IPS-18c (cell line): Measurements from ENCODE around the gene BNC2.

Experiments used
- H3K4me3 ChIP-seq: 2 replicates; pipeline ENCODE4 v1.7.0; 2013; ENCODE audit warnings: low read depth, mild to moderate bottlenecking, low read length, moderate library complexity; ENCODE audit not compliant: insufficient read depth
- H3K9me3 ChIP-seq: one replicate; pipeline ENCODE4 v1.6.1; 2013; ENCODE audit warnings: mild to moderate bottlenecking, low read length, moderate library complexity; ENCODE audit not compliant: control insufficient read depth, insufficient read depth

BNC2 gene

GRCh38 chr9:16794871-16795639 lies 75.4 kb downstream of the BNC2 start:
- no peaks in the 10 kb centered on the region for H3K9me3 ChIP-seq
- no peak overlapping the region for H3K4me3 ChIP-seq

DNA sequence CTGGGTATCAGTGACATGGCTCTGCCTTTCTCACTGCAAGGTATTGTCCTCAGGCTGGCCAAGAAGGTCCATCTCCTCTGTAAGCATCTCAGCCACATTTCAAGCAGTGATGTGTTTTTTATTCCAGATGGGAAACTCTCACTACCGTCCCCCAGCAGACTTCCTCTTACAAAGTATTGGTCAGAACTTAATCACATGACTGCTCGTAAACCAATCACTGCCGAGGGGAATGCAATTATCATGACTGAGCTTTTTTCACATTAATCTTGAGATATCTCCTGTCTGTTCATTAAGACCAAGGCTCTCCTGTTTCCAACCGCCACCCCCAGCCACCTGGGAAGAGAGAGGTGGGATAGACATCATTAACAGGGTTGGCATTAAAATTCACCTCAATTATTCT lies 76.4 kb downstream of the BNC2 start:
- Histone ChIP-seq H3K9me3 (no peaks in the 10 kb centered on the region), H3K4me3 (no peak overlapping the region)

DNA sequence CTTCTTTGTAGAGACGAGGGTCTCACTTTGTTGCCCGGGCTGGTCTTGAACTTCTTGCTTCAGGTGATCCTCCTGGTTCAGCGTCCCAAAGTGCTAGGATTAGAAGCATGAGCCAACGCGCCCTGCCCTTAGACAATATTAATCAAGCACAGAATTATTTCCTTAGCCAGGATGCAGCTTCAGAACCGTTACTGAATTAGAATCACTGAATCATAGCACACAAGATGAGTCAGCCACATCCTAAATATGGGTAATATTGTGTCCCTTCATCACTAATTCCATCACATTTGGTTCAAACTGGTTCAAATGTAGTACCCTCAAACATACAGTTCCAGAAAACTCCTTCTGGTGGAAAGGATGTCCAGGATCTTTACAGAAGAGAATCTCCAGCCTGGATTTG lies 82.7 kb downstream of the BNC2 start:
- no peak overlapping the region for H3K4me3 ChIP-seq
- no peaks in the 10 kb centered on the region for H3K9me3 ChIP-seq

DNA sequence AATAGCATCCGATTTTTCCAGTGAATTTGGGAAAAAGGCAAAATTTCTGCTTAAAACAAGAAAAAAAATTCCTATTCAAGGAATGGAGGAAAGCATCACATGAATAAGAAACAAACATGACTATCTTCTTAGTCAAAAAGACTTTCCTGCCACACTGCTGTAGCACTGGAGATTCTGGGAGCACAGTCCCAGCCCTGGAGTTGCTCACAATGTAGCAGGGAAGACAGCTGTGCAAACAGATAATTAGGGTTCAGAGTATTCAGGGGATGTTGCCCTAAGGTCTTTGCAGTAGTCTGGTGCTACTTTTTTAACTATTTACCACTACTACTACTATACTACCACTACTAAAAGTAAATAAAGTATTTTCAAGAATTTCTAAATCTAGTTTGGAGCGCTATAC lies 86.5 kb downstream of the BNC2 start:
- Histone ChIP-seq H3K4me3 (no peak overlapping the region), H3K9me3 (no peaks in the 10 kb centered on the region)

GRCh38 chr9:16782490-16782889 lies 88.0 kb downstream of the BNC2 start:
- no peak overlapping the region for H3K4me3 ChIP-seq

DNA sequence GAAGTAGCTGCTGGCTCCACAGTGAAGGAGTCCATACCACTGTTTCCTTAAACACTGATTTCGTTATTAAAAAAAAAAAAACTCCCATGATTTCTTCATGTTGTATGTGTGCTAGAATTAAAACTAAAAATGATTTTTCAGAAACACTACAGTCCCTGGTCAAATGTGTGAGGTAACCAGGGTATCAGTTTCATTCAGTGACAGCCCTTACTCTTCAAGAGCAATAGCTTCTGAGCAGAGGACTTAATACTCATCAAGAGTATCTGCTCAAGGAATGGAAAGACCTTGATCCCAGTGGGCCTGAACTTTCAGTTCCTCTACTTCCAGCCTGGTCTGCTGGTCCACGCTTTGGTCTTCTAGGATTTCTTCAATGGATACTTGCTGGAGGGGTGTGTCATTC lies 95.1 kb downstream of the BNC2 start:
- no peak overlapping the region for H3K4me3 ChIP-seq
- no peaks in the 10 kb centered on the region for H3K9me3 ChIP-seq

More at GRCh38 chr9:16782490-16782889, 88.0 kb downstream of the BNC2 start:
- no peaks in the 10 kb centered on the region for H3K9me3 ChIP-seq

DNA sequence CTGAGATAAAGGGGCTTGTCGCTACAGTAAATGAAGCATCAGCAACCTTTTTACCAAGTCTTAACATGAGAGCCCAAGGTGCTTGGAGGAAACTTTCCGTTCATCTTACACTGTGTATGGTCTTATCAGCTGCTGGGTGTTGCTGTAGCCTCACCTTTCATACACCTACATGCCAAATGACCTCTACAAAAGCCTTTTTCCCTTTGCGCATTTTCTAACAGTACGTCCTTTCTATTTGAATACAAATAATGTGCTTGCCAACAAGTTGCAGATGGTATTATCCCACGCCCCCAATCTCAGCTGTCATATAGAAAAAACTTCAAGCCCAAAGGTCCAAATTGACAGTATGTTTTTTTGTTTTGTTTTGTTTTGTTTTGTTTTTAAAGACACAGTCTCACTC lies 96.9 kb downstream of the BNC2 start:
- no peaks in the 10 kb centered on the region for H3K9me3 ChIP-seq
- no peak overlapping the region for H3K4me3 ChIP-seq

GRCh38 chr9:16773116-16773515 lies 97.4 kb downstream of the BNC2 start:
- H3K4me3 ChIP-seq = no peak overlapping the region
- H3K9me3 ChIP-seq = no peaks in the 10 kb centered on the region

GRCh38 chr9:16771356-16771755 lies 99.1 kb downstream of the BNC2 start:
- Histone ChIP-seq H3K4me3 (no peak overlapping the region), H3K9me3 (no peaks in the 10 kb centered on the region)

GRCh38 chr9:16769291-16769690 lies 101.2 kb downstream of the BNC2 start:
- no peaks in the 10 kb centered on the region for H3K9me3 ChIP-seq
- H3K4me3 ChIP-seq = no peak overlapping the region

DNA sequence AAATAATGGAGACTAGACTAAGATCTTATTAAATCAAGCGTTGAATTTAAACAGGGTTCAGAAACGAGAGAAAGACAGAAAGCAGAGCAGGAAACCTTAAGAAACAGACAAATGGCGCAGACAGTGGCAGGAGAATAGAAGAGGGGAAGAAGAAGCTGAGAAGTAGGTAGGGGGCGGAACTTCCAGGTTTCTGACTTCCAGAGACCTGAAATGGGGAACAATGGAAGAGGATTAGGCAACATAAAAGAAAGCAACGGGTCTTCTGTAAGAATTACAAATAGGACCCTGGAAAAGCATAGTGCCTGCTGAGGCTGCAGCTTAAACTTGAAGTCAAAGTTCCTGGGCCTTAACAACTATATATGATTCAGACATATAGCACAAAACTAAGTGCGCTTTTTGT lies 101.7 kb downstream of the BNC2 start:
- Histone ChIP-seq H3K9me3 (no peaks in the 10 kb centered on the region), H3K4me3 (no peak overlapping the region)

- no peak overlapping the region for H3K4me3 ChIP-seq
- H3K9me3 ChIP-seq = no peaks in the 10 kb centered on the region
Measured at GRCh38 chr9:16767366-16767765, 103.1 kb downstream of the BNC2 start.

DNA sequence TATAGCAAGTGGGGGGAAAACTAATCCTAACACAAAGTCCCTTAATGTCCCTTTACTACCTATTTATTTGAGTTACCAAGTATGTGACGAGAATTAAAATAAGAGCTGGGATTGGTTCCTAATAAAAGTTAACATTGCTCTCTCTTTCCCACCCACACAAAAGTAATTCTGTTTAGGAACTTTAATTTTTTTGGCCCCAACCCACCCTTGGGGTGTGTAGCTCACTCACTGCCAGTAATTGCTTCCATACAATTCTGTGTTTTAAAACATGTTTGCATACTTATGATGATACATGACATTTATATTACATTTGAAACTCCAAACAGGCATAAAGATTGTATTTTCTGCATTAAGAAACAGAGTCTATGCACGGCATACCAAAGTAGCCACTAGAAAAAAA lies 106.5 kb downstream of the BNC2 start:
- no peaks in the 10 kb centered on the region for H3K9me3 ChIP-seq

DNA sequence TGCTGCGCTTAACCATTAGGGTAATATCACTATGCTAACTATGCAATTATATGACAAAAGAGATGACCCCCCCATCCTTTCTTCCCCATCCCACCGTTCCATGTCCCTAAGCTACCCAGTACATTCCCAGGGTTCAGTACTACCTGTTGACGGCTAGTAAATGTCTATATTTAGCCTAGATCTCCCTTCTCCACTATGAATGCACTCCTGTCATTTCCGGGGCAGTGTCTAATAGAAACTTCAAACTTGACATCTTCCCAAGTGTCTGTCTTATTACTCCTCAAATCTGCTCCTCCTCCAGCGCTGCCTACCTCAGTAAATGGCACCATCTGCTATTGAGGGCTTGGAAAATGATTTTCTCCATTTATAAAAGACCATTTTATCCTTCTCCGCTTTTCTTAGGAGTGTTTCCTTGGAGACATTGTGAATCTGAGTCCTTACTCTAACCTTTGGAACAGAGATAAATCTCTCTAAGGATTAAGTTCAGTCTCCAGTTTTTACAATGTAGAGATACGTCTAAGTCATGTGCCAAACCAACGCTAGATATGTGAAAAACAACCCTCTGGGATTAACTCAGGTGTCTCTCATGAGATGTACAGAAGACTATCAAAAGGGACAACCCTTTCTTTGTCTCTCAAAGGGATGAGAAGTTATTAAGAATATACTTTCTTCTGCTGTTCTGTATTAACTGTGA lies 114.9 kb downstream of the BNC2 start:
- no peak overlapping the region for H3K4me3 ChIP-seq
- H3K9me3 ChIP-seq = no peaks in the 10 kb centered on the region

More for the DNA sequence above, 106.5 kb downstream of the BNC2 start:
- H3K4me3 ChIP-seq = no peak overlapping the region

GRCh38 chr9:16754662-16755061 lies 115.8 kb downstream of the BNC2 start:
- Histone ChIP-seq H3K9me3 (no peaks in the 10 kb centered on the region), H3K4me3 (no peak overlapping the region)

DNA sequence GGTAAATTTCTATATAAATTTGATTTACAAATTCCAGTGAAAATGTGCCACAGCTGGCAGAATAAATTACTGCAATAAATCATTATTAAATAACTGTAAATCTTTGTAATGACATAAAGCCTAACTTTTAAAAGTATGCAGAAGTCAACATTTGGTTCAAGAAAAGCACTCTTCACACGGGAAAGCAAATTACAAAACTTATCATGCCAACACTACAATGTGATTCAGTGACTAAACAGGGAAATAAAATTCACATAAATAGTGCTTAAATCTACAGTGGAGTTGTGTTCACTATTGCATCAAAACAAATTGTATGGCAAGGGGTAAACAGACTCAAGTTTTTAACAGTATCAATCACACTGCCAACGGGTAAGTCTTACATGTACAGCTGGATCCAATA lies 117.2 kb downstream of the BNC2 start:
- H3K4me3 ChIP-seq = no peak overlapping the region
- no peaks in the 10 kb centered on the region for H3K9me3 ChIP-seq

GRCh38 chr9:16752601-16753000 lies 117.9 kb downstream of the BNC2 start:
- no peaks in the 10 kb centered on the region for H3K9me3 ChIP-seq
- H3K4me3 ChIP-seq = no peak overlapping the region

DNA sequence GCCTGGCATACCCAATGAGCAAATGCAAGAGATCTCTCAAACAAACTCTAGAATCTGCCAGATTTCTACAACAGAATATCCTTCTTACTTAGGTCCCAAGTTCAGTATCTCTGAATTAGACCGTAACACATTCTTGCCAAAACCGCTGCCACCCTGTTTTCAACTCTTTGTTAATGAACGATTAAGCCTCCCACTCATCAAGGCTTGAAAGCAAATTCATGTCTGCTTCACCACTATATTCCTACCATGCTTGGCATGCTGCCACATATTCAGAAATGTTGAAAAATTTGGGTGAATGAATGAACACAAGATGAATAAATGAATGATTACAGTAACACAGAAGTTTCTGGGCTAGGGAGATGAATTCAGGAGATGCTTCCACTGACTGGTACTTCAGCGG lies 119.9 kb downstream of the BNC2 start:
- Histone ChIP-seq H3K9me3 (no peaks in the 10 kb centered on the region), H3K4me3 (no peak overlapping the region)
